Kidney (tissue), 14 donors: ENCODE results near the gene SLC35A2. TPM values are rescaled to one million over a fixed set of nuclear protein-coding genes. Genes with fewer than 3 reads are reported as not detected.

Source experiments
- DNase-seq, 5 donors: peaks; one replicate each; pipeline ENCODE4 v3.0.0-alpha.2; 2013 to 2020
- FAIRE-seq: peaks from 2 replicates; lab custom pipeline; 2012; peaks lifted over from hg19 to GRCh38; lab: Jason Lieb, UNC
- H3K27ac ChIP-seq, 2 donors: one replicate each; pipeline ENCODE4 v1.7.0; 2013; ENCODE audit warnings: low read depth in 2 of 2, low read length in 2 of 2, inconsistent platforms in 1 of 2
- H3K27me3 ChIP-seq: one replicate; pipeline ENCODE4 v1.7.1; 2013; ENCODE audit warnings: low read length, inconsistent platforms; ENCODE audit not compliant: control insufficient read depth, insufficient read depth
- H3K36me3 ChIP-seq, 3 donors: one replicate each; pipeline versions ENCODE4 v1.7.0 to v1.7.1; 2013; ENCODE audit warnings: low read length in 3 of 3, control low read depth in 1 of 3, inconsistent platforms in 1 of 3; ENCODE audit not compliant: insufficient read depth in 3 of 3, control insufficient read depth in 2 of 3
- H3K4me1 ChIP-seq, 3 donors: one replicate each; pipeline versions ENCODE4 v1.7.0 to v1.7.1; 2013; ENCODE audit warnings: low read length in 3 of 3, inconsistent platforms in 1 of 3, low read depth in 1 of 3; ENCODE audit not compliant: control insufficient read depth in 2 of 3, insufficient read depth in 2 of 3
- H3K4me3 ChIP-seq, 3 donors: one replicate each; pipeline versions ENCODE4 v1.7.0 to v1.8.1; 2013; ENCODE audit warnings: low read length in 3 of 3, control low read depth in 1 of 3, inconsistent platforms in 1 of 3
- H3K9ac ChIP-seq, 3 donors: one replicate each; pipeline versions ENCODE4 v1.7.0 to v1.7.1; 2013; ENCODE audit warnings: low read length in 3 of 3, control low read depth in 1 of 3, inconsistent platforms in 1 of 3
- H3K9me3 ChIP-seq, 3 donors: one replicate each; pipeline versions ENCODE4 v1.7.0 to v1.7.1; 2013; ENCODE audit warnings: low read length in 3 of 3, control low read depth in 1 of 3, inconsistent platforms in 1 of 3; ENCODE audit not compliant: control insufficient read depth in 2 of 3, insufficient read depth in 1 of 3
- CTCF ChIP-seq: IDR thresholded peaks from 3 replicates; pipeline ENCODE4 v1.5.1; 2012; ENCODE audit warnings: mild to moderate bottlenecking, moderate library complexity, borderline replicate concordance; ENCODE audit not compliant: insufficient read depth; ENCODE audit errors: extremely low read depth
- intact Hi-C: fragments of 100-400 bp; cut with DNase I; formaldehyde crosslinking; loops from one replicate; pipeline ENCODE4 v1.11.1; 2022
- polyA plus RNA-seq: library from polyadenylated mRNA; stranded (reverse); fragments of 350-450 nt; fragmentation: Illumina TruSeq; extraction: RNeasy Lipid Tissue Mini Kit (QIAGEN cat#74804); gene quantifications from one replicate; pipeline ENCODE4 v1.2.3, GENCODE V29; 2014; ENCODE audit warnings: low read depth, low replicate concordance; ENCODE audit not compliant: insufficient read depth
- total RNA-seq: library from RNA; stranded (reverse); fragmentation: NEBNext Ultra II Directional; extraction: Animal tissue kit (Norgen Biotek cat#: 25700); gene quantifications from one replicate; pipeline ENCODE4 v1.2.1, GENCODE V29; 2021
- donor health status: control.
- donor health status: control.
- donor health status: control.
- donor health status: control.
- donor health status: control.
- donor health status: DM: yes; HTN: yes; CAD: no.
- donor health status: Normal renal cell carcinoma (clear cell type).

SLC35A2 gene
- total and polyA plus RNA-seq, 2 donors from 2014 or later, result 29.3 to 34.2 TPM

DNA sequence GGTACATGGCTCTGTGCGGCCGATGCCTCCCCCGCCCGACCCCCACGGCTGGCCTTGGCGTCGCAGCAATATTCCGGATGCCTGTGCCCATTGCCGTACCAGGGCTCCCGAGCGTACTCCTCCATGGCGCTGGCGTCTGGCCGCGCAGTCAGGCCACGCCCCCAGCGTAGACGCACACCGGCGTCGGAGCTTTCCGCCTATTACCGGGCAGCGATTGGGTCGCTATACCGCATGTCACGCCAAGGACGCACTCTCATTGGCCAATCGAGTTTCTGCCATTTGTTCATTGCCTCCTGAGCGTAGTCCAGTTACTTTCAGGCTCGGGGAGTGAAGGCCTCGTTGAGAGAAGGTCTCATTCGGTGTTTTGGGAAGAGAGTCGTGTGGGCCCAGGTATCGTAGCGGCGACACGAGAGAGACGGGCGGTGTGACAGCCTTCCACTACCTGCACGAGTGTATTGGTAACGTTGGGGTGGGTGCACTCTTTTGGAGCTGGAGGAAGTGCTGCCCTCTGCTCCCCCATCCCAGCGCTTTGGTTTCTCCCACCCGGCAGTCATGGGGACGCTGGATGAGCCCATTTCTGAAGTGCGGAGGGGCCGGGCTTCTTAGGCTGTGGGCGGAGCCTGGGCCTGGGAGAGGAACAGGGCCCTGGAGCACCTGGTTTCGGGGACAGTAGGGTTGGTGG is 13.7 kb downstream of the SLC35A2 start, which contains the start of the genes PQBP1 and TIMM17B:
PQBP1 (plus strand) TSS at position 306 of the 682 bp plus-strand sequence. CDS start 580 bp downstream, outside the sequence.
TIMM17B (minus strand) TSS at position 144 of the 682 bp plus-strand sequence; CDS start at position 125, 19 bp downstream.
- Histone ChIP-seq H3K4me3 (peak within 1 kb of the TSS; percentile 87 to 92 (median 91)), H3K27me3 (no peaks in the 10 kb centered on the region), H3K27ac (peak within 1 kb of the TSS; percentile 96 to 97), H3K9ac (peak within 1 kb of the TSS; percentile 89 to 96 (median 90)), H3K9me3 (no peaks in the 10 kb centered on the region), H3K36me3 (peaks cover 0 to 11% (median 9%) of the 10 kb centered on the region in 3 donors), H3K4me1 (peaks cover 0 to 8% (median 4%) of the 10 kb centered on the region in 3 donors)
- FAIRE-seq, result peak; percentile 96
- DNase-seq, result peak; percentile 92 to 97 (median 96)
- no peak for TF ChIP-seq CTCF
- intact Hi-C loops, result no loop called here

- no peak for TF ChIP-seq CTCF
- FAIRE-seq, result no peak
- intact Hi-C loops, result no loop called here
Measured at GRCh38 chrX:48897157-48897624, 14.3 kb downstream of the SLC35A2 start.

GRCh38 chrX:48896611-48897011 is 14.8 kb downstream of the SLC35A2 start:
- DNase-seq (peak in 3 of 5 donors; percentile 40 to 60 (median 46)), FAIRE-seq (no peak)
- H3K27me3 ChIP-seq, result no peaks in the 10 kb centered on the region
- H3K27ac ChIP-seq, result peak overlapping the region in 1 of 2 donors; percentile 97
- peaks cover 0 to 11% (median 4%) of the 10 kb centered on the region in 3 donors for H3K4me1 ChIP-seq
- H3K9ac ChIP-seq, result peak overlapping the region; percentile 69 to 96 (median 76)
- intact Hi-C loops, result no loop called here
- peak overlapping the region; percentile 87 to 92 (median 91) for H3K4me3 ChIP-seq
- no peak for TF ChIP-seq CTCF
- no peaks in the 10 kb centered on the region for H3K9me3 ChIP-seq
- peaks cover 0 to 9% (median 3%) of the 10 kb centered on the region in 3 donors for H3K36me3 ChIP-seq

More at GRCh38 chrX:48897157-48897624, 14.3 kb downstream of the SLC35A2 start:
- DNase-seq, result peak; percentile 86 to 92 (median 90)
- Histone ChIP-seq H3K4me3 (peak overlapping the region; percentile 87 to 92 (median 91)), H3K36me3 (peaks cover 0 to 9% (median 5%) of the 10 kb centered on the region in 3 donors), H3K9me3 (no peaks in the 10 kb centered on the region), H3K4me1 (peaks cover 0 to 8% (median 4%) of the 10 kb centered on the region in 3 donors), H3K27ac (peak overlapping the region; percentile 96 to 97), H3K9ac (peak overlapping the region; percentile 76 to 96 (median 87)), H3K27me3 (no peaks in the 10 kb centered on the region)
